Activated naive CD4-positive, alpha-beta T cell treated with anti-CD3 and anti-CD28 coated beads, Interleukin-2, amount 50 U/mL, for 72 hours (primary cell): ENCODE measurements around the gene LRRC15. TPM values are rescaled to one million over a fixed set of nuclear protein-coding genes. Genes with fewer than 3 reads are reported as not detected.

Source experiments
- ATAC-seq, 2 donors: fragments of 150-1000 bp; cut with Tn5 transposase; 2 replicates each; pipeline ENCODE4 v1.10.0; 2021; ENCODE audit warnings: mild to moderate bottlenecking in 2 of 2, moderate library complexity in 2 of 2
- DNase-seq, 2 donors: peaks; one replicate each; pipeline ENCODE4 v3.0.0; 2021 to 2022; ENCODE audit warnings: low spot score in 2 of 2
- H3K27ac Mint-ChIP-seq, 2 donors: one replicate each; pipeline ENCODE4 v1.8.0; 2022; ENCODE audit warnings: mild to moderate bottlenecking in 2 of 2, mixed read lengths in 2 of 2
- H3K36me3 Mint-ChIP-seq, 2 donors: one replicate each; pipeline ENCODE4 v1.8.0; 2022; ENCODE audit warnings: mixed read lengths in 2 of 2
- H3K9me3 Mint-ChIP-seq, 2 donors: one replicate each; pipeline ENCODE4 v1.8.0; 2022; ENCODE audit warnings: mixed read lengths in 2 of 2
- total RNA-seq, 2 donors: library from RNA; stranded (reverse); gene quantifications; one replicate each; pipeline ENCODE4 v1.2.3, GENCODE V29; 2022

The LRRC15 gene
- total RNA-seq, 2 donors from 2014 or later, result not detected

DNA sequence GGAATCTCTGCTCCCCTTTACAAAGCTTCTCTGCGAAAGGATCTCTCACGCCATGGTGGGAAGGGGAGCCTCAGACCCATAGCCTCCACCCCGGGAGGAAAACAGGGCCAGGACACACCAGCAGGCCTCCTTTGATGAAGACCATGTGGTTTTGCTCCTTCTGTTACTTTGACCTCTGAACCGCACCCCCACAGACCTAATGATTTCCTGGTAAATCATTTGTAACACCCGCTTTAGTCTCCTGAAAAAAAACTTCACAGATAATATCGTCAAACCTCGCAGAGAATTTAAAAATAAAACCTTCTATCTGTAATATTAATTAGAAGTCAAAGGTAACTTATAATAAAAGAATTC, 36.7 kb downstream of the LRRC15 start:
- Mint-ChIP-seq H3K27ac (no peak overlapping the region), H3K36me3 (no peaks in the 10 kb centered on the region), H3K9me3 (no peaks in the 10 kb centered on the region)
- DNase-seq (no peak), ATAC-seq (no peak)

DNA sequence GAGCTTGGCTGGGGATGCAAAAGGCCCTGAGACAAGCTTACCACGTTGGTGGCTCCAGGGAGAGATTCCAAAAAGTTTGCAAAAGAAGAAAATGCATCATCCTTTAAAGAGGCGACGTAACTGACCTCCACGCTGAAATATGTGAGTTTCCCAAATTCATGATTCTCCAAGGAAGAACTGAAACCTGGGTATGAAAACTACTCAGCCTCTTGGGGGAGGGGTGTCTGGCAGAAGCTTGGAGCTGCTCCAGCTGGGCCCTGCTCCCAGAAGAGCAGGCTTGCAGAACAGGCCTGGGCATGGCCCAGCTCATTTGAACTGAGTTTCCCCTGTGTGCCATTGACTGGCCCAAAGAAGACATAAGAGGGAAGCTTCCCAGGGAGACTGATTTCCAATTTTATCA, 39.0 kb downstream of the LRRC15 start:
- H3K36me3 Mint-ChIP-seq, result no peaks in the 10 kb centered on the region
- H3K9me3 Mint-ChIP-seq, result no peaks in the 10 kb centered on the region
- ATAC-seq (no peak), DNase-seq (no peak)
- H3K27ac Mint-ChIP-seq, result no peak overlapping the region

DNA sequence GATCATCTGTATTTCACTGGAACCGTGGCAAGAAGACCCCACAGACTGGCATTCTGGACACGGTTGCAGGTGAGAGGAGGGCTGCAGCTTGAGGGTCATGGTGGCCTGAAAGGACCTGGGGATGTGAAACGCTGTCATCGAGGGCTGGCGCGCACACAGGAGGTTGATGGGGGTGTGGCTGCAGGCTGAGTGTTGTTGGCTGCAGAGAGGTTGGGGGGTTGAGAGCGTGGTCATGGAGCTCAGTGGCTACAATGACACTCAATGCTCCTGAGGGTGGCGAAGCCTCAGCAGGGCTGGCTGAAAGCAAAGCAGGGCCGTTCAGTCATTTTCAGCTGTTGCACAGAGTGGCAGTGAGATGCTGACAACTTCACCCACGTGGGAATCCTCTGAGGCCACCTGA, 39.4 kb downstream of the LRRC15 start:
- DNase-seq (no peak), ATAC-seq (no peak)
- no peaks in the 10 kb centered on the region for H3K36me3 Mint-ChIP-seq
- no peaks in the 10 kb centered on the region for H3K9me3 Mint-ChIP-seq
- H3K27ac Mint-ChIP-seq, result no peak overlapping the region

- Mint-ChIP-seq H3K27ac (no peak overlapping the region), H3K9me3 (no peaks in the 10 kb centered on the region), H3K36me3 (no peaks in the 10 kb centered on the region)
- ATAC-seq (no peak), DNase-seq (no peak)
These were observed 40.0 kb downstream of the LRRC15 start for GRCh38 chr3:194329583-194329965.

DNA sequence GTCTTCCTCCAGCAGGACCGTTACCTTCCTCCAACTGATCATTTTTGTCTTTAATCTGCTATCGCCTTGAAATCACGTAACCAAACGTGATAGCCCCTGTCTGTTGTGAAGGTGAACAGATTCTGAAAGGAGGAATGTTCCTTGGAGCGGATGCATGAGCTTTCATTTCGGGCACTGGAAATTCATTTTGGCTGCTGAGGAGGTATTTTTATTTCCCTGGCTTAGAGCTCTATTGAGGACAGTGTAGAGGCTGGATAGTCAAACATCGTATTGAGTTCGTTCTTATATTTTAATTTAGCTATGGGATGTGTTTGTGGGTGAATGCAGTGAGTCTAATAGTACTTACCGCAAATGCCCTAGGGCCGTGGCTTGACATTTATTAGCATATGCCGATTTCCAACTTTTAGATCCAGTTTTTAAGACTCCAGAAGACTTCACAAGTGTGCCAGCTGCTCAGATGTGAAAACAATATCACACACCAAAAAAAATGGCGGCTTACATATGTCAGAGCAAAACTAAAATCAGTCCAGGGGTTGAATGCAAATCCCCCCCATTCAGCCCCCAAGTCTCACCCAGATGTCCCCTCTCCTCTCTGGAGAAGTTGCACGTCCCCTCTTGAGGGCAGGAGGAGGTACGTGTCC, 40.5 kb downstream of the LRRC15 start:
- ATAC-seq, result no peak
- no peaks in the 10 kb centered on the region for H3K9me3 Mint-ChIP-seq
- peak overlapping the region in 1 of 2 donors; percentile 75 for H3K27ac Mint-ChIP-seq
- H3K36me3 Mint-ChIP-seq, result no peaks in the 10 kb centered on the region
- no peak for DNase-seq

DNA sequence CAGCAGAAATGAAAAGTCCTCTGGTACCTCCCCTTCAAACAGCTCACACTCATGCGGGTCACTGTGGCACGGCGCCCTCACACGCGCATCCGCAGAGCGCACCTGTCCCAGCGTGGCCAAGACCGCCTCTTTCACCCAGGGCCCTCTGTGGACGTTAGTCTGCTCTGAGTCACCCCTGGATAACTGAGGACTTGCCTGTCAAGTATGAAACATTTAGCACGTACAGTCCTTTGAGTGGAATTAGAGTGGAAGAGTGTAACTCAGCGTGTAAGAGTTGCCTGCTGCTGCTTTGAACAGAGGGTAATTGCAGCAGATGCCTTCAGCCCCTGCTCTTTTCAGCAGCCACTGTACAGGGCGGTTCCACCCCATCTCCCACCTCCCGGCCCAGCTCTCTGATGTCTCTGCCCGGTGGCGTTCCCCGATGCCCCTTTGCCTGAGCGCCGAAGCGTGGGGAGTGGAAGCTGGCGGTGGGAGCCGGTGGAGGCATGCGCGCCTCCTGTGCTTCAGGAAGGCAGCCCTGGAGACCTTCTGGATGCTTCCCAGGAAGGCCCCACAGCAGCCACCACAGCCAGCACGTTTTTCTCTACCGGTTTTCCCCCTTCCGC, 41.4 kb downstream of the LRRC15 start:
- no peak for DNase-seq
- Mint-ChIP-seq H3K36me3 (no peaks in the 10 kb centered on the region), H3K27ac (peak overlapping the region in 1 of 2 donors; percentile 75), H3K9me3 (no peaks in the 10 kb centered on the region)
- peak; percentile 49 to 61 for ATAC-seq

DNA sequence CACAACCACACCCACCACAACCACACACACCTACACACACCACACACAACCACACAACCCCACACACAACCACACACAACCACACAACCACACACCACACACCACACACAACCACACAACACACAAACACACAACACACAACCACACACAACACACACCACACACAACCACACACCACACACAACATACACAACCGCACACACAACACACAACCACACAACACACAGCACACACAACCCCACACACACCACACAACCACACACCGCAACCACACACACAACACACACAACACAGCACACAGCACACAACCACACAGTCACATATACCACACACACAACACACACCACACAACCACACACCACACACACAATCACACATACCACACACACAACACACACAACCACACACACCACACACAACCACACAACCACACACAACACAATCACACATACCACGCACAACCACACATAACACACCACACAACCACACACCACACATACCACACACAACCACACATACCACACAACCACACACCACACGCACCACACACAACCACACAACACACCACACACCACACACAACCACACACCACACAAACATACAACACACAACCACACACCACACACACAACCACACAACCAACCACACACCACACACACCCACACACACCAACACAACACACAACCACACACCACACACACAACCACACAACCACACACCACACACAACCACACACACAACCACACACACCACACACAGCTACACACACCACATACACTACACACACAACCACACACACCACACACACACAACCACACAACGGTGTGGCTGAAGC, 42.1 kb downstream of the LRRC15 start:
- ATAC-seq (no peak), DNase-seq (no peak)
- no peaks in the 10 kb centered on the region for H3K9me3 Mint-ChIP-seq
- no peak overlapping the region for H3K27ac Mint-ChIP-seq
- H3K36me3 Mint-ChIP-seq, result no peaks in the 10 kb centered on the region

GRCh38 chr3:194326968-194327217, 42.6 kb downstream of the LRRC15 start:
- H3K9me3 Mint-ChIP-seq, result no peaks in the 10 kb centered on the region
- ATAC-seq (no peak), DNase-seq (no peak)

DNA sequence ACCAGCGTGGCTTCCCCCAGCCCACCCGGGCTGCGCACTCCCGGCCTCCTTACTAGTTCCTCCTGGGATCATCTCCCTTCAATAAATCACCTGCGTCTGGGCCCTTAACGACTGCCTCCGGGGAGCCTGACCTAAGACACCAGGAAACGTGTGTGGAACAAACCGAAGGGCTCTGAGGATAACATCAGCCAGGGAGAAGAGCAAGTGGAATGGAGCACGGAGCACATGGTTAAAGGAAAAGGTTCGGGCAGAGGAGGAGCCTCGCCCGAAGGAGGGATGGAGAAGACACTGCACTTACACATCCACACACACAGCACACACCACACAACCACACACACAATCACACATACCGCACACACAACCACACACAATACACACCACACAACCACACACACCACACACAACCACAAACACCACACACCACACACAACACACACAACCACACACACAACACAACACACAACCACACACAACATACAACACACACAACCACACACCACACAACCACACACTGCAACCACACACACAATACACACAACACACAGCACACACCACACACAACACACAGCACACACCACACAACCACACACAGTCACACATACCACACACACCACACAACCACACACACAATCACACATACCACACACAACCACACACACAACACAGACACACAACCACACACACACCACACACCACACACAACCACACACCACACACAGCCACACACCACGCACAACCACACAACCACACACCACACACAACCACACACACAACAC, 43.2 kb downstream of the LRRC15 start:
- no peak overlapping the region for H3K27ac Mint-ChIP-seq
- no peaks in the 10 kb centered on the region for H3K36me3 Mint-ChIP-seq
- DNase-seq (no peak), ATAC-seq (no peak)
- H3K9me3 Mint-ChIP-seq, result no peaks in the 10 kb centered on the region

More at GRCh38 chr3:194326968-194327217, 42.6 kb downstream of the LRRC15 start:
- Mint-ChIP-seq H3K36me3 (no peaks in the 10 kb centered on the region), H3K27ac (no peak overlapping the region)

- Mint-ChIP-seq H3K9me3 (no peaks in the 10 kb centered on the region), H3K27ac (no peak overlapping the region), H3K36me3 (no peaks in the 10 kb centered on the region)
- no peak for DNase-seq
- no peak for ATAC-seq
These were observed 44.0 kb downstream of the LRRC15 start for GRCh38 chr3:194325424-194326153.

- DNase-seq (no peak), ATAC-seq (no peak)
- Mint-ChIP-seq H3K9me3 (peaks cover 0 to under 1% of the 10 kb centered on the region in 2 donors), H3K36me3 (peaks cover 0 to under 1% of the 10 kb centered on the region in 2 donors), H3K27ac (no peak overlapping the region)
These were observed 44.7 kb downstream of the LRRC15 start for GRCh38 chr3:194324823-194325327.

- Mint-ChIP-seq H3K9me3 (peaks cover 7 to 8% of the 10 kb centered on the region in 2 donors), H3K36me3 (peaks cover 7 to 9% of the 10 kb centered on the region in 2 donors), H3K27ac (no peak overlapping the region)
- ATAC-seq (peak; percentile 53 to 76), DNase-seq (peak in 1 of 2 donors; percentile 45)
These were observed 45.5 kb downstream of the LRRC15 start for GRCh38 chr3:194323785-194324735.

GRCh38 chr3:194322678-194323211, 46.8 kb downstream of the LRRC15 start:
- no peak for DNase-seq
- peaks cover 11% of the 10 kb centered on the region in 2 donors for H3K9me3 Mint-ChIP-seq
- peak; percentile 33 to 65 for ATAC-seq
- H3K36me3 Mint-ChIP-seq, result peaks cover 9 to 13% of the 10 kb centered on the region in 2 donors
- no peak overlapping the region for H3K27ac Mint-ChIP-seq

- Mint-ChIP-seq H3K27ac (no peak overlapping the region), H3K9me3 (peaks cover 11% of the 10 kb centered on the region in 2 donors), H3K36me3 (peaks cover 9 to 13% of the 10 kb centered on the region in 2 donors)
- ATAC-seq (no peak), DNase-seq (no peak)
These were observed 47.6 kb downstream of the LRRC15 start for GRCh38 chr3:194321693-194322640.
